ENCODE data around the gene MGAT1.

MGAT1 gene

DNA sequence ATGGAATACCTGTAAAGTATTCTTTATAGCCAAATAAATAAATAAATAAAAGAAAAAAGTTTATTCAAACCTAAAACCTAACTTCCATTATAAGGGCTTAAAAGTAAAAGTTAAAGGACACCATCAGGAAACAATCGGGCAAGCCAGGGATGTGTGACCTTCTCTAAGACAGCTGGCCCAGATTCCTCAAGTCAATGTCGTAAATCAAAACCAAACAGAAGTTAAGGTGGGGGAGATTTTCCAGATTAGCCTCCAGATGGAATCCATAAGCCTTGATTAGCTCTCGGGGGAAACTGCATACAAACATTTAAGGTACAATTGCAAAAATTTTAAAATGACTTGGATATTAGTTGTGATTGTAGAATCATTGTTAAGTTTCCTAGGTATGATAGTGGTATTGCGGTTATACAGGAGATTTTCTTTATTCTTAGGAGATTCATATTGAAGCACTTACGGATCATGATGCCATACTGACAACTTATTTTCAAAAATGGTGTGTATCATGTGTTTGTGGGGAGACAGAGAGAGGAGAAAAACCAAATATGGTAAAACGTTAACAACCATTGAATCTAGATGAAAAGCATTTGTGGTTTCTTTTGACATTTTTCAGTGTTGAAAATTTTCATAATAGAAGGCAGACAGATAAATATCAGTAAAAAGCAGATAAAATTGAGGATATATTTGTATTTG, 21.5 kb upstream of the MGAT1 start:
- DNase-seq, result no peak

DNA sequence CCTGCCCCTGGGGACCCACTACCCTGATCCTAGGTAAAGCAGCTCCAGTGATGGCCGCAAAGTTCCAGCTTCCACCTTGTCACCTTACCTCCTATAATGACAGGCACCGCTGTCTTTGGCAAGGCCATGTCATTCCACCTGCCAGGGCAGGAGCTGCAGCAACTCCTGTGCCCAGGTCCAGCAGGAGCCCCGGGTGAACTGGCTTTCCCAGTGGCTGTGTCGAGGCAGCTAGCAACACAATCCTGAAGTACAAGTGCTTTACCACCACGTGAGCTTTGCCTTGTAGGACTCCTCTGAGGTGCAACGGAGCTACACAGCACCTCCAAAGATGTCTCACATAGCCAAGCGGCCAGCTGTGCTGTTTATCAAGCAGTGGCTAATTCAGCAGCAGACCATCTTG, 20.7 kb upstream of the MGAT1 start:
- no peak for DNase-seq

DNA sequence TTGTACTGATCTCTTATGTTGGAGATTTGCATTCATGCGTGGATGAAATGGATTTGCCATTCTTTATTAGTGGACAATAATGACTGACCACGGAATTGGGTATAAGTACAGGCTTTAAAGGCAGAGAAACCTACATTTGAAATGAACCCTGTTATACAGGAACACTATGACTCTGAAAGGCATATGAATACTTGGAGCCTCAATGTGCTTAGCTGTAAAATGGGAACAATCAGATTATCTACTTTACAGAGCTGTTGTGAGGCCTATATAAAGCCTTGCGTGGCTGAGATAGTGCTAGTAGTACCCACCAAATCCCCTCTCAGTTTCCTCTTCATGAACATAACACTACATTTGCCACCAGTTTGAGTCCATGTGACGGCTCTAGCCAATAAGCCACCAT, 18.9 kb upstream of the MGAT1 start:
- no peak for DNase-seq

- peak in 1 of 2 donors; percentile 26 for DNase-seq
These were observed 18.2 kb upstream of the MGAT1 start for GRCh38 chr5:180820788-180821321.

- no peak for DNase-seq
These were observed 16.2 kb upstream of the MGAT1 start for GRCh38 chr5:180818677-180819341.

GRCh38 chr5:180817893-180818674, 15.5 kb upstream of the MGAT1 start:
- no peak for DNase-seq

GRCh38 chr5:180816608-180817534, 14.3 kb upstream of the MGAT1 start:
- no peak for DNase-seq

- DNase-seq, result peak in 1 of 2 donors; percentile 27
These were observed 12.8 kb upstream of the MGAT1 start for GRCh38 chr5:180815293-180815917.

GRCh38 chr5:180813420-180813819, 10.8 kb upstream of the MGAT1 start:
- no peak for DNase-seq

DNA sequence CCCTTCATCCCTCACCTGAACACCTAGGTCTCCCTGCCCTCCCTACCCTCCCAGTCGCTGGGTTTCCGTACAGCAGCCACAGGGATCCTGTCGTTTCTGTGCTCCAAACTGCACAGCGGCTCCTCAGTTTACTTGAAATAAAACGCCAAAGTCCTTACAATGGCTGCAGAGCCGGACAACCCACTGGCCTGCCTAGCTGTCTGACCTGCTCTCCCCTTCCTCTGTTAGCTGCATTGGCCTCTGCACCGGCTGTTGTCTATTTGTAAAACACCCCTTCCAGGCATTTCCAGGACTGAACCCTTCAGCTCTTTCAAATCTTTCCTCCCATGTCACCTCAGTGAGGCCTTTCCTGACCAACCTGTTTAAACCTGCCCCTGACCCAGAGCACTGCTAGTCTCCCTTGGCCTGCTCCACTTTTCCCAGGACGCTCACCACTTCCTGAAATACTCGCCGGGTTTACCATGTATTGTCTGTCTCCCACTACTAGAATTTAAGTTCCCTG, 9.1 kb upstream of the MGAT1 start:
- no peak for DNase-seq

- DNase-seq, result no peak
These were observed 8.5 kb upstream of the MGAT1 start for GRCh38 chr5:180810959-180811622.

DNA sequence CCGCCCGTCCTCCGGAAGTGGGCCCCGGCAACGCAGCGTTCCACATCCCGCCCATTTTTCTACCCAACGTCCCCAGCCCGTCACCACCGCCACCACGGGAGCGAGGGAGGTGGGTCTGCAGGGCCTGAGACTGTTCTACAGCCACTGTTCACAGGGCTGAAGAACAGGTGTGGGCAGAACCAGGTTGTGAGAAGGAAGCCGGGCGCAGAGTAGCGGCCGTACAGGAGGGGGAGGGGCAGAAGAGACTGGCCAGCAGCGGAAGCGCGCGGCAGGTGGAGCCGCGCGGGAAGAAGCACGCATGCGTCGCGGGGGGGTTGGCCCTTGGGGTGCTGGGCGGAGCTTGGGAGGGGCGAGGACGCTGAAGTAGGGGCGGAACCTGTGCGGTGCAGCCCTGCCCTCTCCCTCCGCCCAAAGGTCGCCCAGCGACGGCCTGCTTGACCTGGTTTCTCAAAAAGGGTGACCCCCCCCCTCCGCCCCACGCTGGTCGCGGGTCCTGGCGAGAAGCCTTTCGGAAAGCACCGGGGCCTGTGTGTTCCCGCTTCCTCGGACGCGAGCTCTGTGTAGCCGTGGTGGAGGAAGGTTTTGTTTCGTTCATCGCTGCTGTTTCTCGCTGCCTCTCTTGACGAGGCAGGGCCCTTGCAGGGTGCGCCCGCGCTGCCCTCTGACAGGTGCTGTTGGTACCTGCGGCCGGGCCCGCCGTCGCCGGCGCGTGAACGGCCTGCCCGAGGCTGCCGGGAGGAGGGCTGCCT, 7.8 kb upstream of the MGAT1 start:
- peak; percentile 95 to 96 for DNase-seq

DNA sequence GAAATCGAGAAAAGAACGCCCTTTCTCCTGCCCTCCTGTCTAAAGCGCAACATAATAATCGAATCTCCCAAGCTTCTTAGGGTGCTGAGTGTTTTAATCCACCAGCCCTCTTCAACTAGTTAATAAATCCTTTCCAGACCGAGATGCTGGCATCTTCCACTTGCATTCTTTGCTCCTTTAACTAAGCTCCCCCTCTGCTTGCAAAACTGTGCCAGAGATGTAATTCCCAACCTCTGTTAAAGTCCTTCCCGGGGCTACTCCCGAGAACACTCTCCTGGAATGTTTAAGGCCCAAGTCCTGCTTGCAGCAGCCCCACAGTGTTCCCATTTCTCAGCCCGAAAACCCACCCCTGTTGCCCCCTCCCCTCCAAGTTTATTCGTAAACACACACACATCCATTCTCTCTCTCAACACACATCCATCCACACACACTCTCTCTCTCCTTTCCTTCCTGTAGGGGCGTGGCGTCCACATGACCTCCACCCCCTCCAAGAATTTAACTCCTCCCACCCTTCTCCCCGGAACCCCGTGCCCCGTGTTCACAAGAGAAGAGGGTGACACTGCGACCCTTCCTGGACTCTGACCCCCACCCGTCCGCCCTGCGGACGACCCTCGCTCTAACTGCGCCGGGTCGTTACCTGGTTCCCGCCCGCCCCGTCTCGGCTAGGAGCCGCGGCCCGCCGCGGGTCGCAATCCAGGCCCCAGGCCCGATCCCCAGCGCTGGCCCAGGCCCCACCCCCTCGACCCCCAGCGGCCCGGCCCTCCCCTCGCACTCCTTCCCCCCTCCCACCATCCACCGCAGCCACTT, 7.0 kb upstream of the MGAT1 start:
- DNase-seq, result peak; percentile 92 to 94

DNA sequence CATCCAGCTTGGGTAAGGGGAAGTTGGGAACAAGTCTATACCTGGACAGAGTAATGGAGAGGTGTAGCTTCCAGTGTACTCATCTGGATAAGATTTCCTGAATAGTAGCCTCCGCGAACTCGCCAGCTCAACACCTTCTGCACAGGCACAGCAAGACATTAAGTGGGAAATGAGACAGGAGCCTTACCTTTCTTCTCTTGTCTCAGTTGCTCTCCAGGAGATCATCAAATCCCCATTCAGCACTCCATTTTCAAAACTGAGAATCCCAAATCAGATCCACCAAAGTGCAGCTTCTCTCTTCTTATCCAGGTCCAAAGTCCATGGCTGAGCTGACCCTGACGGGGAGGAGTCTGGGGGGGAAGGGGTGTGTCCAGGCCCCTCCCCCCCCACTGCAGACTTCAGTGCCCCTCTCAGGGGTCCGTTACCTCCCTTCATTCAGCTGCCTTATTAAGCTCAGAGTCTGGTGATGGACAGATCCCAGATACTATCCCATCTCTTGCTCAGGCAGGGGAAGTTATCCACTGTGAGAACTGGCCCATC, 5.9 kb upstream of the MGAT1 start:
- DNase-seq, result no peak

DNA sequence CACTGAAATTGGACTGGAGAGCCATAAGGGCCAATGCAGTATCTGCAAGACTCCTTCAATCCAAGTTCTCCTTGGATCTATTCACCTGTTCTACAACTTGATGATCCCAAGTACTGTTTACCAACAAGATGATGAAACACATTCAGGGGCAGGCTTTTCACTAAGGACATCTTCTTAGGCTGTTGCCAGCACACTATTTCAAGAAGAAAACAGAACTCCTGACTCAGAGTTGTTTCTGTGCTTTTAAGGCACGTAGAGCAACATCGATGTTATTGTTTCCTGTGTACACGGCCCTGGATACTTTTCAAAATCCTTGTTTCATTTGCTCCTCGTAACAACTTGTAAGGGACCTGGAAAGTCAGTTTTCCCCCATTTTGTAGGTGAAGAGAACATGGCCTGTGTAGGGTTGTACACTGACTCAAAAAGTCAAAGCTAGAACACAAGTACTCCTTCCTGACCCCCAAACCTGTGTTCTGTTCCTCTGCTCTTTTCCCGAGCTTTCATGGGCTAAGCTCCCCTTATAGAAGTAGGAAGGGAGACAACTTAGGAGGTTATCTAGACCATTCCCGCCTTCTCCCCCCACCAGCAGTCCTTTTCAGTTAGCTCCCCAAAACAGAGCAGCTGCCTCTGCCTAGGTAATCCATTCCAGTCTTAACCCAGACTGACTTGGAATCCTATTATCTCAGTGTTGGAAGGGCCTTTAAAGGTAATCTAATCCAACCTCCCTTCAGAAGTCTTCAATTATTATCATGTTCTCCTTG, 5.2 kb upstream of the MGAT1 start:
- DNase-seq, result no peak

DNA sequence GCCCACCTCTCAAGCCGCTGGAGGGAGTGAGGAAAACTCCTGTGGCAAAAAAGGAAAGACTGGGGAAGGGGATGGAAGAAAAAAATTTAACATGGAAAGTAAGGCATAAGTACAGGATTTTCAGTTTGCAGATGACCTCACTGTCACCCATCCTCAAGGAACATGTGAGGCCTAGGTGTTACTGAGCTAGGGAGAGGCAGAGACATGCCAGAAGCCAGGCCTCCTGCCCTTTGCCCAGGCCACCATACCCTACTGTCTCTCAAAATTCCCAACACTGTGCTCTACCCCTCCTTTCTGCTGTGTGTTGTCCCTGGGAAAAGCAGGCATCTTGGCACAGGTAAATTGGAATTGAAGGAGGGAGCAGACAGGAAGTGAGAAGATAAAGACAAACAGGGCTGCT, 4.4 kb upstream of the MGAT1 start:
- no peak for DNase-seq

DNA sequence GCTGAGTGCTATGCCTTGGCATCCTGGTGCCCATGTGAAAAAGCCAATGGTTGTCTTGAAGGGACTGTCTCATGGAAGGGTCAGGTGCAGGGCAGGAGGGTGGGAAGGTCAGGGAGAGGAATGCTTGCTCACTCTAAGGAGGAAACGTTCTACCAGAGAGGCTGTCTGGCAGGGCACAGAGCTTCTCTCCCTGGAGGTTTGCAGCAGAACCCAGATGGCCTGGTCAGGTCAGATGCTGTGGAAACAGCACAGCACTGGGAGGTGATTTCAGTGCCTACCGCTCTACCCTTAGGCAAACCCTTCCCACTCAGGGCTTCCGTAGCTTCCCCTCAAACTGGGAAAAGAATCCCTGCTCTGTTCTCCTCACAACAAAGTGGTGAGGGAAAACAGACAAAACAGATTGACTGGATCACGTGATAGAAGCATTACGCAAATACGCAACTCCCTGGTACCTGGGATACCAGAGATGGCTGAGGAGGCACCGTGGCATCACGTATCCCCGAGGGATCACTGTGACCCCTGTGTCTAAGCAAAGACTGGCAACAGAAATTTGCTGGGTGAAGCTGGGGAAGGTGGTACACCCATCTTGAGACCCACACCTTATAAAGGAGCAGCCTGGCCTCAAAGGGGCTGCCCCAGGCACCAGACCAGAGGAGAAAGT, 3.9 kb upstream of the MGAT1 start:
- DNase-seq, result peak in 1 of 2 donors; percentile 20

DNA sequence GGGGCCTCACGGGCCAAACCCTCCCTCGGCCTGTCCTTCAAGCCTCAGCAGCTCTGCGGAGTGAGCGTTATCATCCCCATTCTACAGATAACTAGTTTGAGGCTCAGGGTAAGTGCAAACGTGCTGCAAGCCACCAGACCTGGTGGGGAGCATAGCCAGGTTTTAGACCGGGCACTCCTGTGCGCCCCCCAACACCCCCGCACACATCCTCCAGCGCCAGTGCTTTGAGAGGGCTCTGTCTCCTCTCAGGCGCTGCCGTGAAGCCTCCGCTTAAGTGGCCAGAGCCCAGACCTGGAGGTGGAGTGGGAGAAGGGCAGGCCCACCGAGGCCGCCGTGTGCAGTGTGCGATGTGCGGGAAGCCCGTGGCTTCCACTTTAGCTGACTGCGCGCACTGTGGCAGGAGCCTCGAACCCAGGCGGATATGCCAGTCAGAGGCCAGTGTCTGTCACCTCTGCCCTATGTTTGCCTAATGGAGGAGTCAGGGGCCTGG, 1.6 kb upstream of the MGAT1 start:
- peak; percentile 14 to 39 for DNase-seq
